ENCODE data around the gene TSC22D1. TPM values are rescaled to one million over a fixed set of nuclear protein-coding genes. Genes with fewer than 3 reads are reported as not detected.
A peak's percentile ranks its signal among the peaks of the same experiment; 100 is the strongest.

The TSC22D1 gene
- total RNA-seq, 1 experiment from 2014 or later = 79.2 TPM

- no TSS peak for BruUV-seq (replicated peaks)
- Histone ChIP-seq H3F3A (ENCODE audit: insufficient read depth, low read depth) (peaks cover 21% of the 10 kb centered on the region), H3K4me2 (no peak overlapping the region), H3K9me3 (ENCODE audit: insufficient read depth, low read depth) (no peaks in the 10 kb centered on the region), H3K4me1 (replicated peaks; ENCODE audit: insufficient read depth) (peaks cover 23% of the 10 kb centered on the region), H3K27ac (no peak overlapping the region), H3K27me3 (ENCODE audit: insufficient read depth, low read depth) (no peaks in the 10 kb centered on the region), H2AFZ (no peak overlapping the region), H3K9me2 (ENCODE audit: insufficient read depth) (no peaks in the 10 kb centered on the region), H3K79me2 (ENCODE audit: low read depth) (peaks cover 68% of the 10 kb centered on the region), H3K36me3 (ENCODE audit: low read depth) (no peaks in the 10 kb centered on the region), H3K4me3 (no peak overlapping the region), H4K20me1 (ENCODE audit: insufficient read depth) (no peaks in the 10 kb centered on the region)
- intact Hi-C loops (cut with micrococcal nuclease; ENCODE audit: unreplicated experiment) = no loop called here
- ChIA-PET CTCF (no interaction called here), POLR2A (ENCODE audit: unreplicated experiment) (no interaction called here)
- TF ChIP-seq CTCF (conservative IDR thresholded peaks at IDR 0.05) (no peak), EZH2 (IDR thresholded peaks at IDR 0.05; ENCODE audit: low read depth) (no peak)
- DNase-seq = no peak
Observed at GRCh38 chr13:44447783-44448321, 128.3 kb downstream of the TSC22D1 start.

- H3K9me2 ChIP-seq (ENCODE audit: insufficient read depth) = no peaks in the 10 kb centered on the region
- no peaks in the 10 kb centered on the region; the same call in 1 of the 2 replicates for H4K20me1 ChIP-seq (ENCODE audit: insufficient read depth)
- no peaks in the 10 kb centered on the region for H3K27me3 ChIP-seq (ENCODE audit: insufficient read depth, low read depth)
- peak overlapping the region; percentile 16; the same call in 1 of the 2 replicates for H3K27ac ChIP-seq
- H3K4me2 ChIP-seq = no peak overlapping the region
- peaks cover 26% of the 10 kb centered on the region; the same call in 1 of the 2 replicates for H3F3A ChIP-seq (ENCODE audit: insufficient read depth, low read depth)
- CTCF ChIA-PET = no interaction called here
- no peak for DNase-seq
- POLR2A ChIA-PET (ENCODE audit: unreplicated experiment) = no interaction called here
- H3K79me2 ChIP-seq (ENCODE audit: low read depth) = peaks cover 75% of the 10 kb centered on the region
- no peak overlapping the region for H3K4me3 ChIP-seq
- H3K4me1 ChIP-seq (replicated peaks; ENCODE audit: insufficient read depth) = peaks cover 14% of the 10 kb centered on the region
- BruUV-seq (replicated peaks) = no TSS peak
- H3K9me3 ChIP-seq (ENCODE audit: insufficient read depth, low read depth) = no peaks in the 10 kb centered on the region
- TF ChIP-seq CTCF (conservative IDR thresholded peaks at IDR 0.05) (no peak), EZH2 (IDR thresholded peaks at IDR 0.05; ENCODE audit: low read depth) (no peak)
- intact Hi-C loops (cut with micrococcal nuclease; ENCODE audit: unreplicated experiment) = no loop called here
- no peaks in the 10 kb centered on the region for H3K36me3 ChIP-seq (ENCODE audit: low read depth)
- H2AFZ ChIP-seq = no peak overlapping the region
Observed at GRCh38 chr13:44440046-44440608, 136.0 kb downstream of the TSC22D1 start.

GRCh38 chr13:44439452-44440024, 136.6 kb downstream of the TSC22D1 start:
- H3K36me3 ChIP-seq (ENCODE audit: low read depth) = peaks cover 3% of the 10 kb centered on the region
- H2AFZ ChIP-seq = no peak overlapping the region
- peak overlapping the region; percentile 32 for H3K27ac ChIP-seq
- TF ChIP-seq CTCF (conservative IDR thresholded peaks at IDR 0.05) = no peak
- TF ChIP-seq EZH2 (IDR thresholded peaks at IDR 0.05; ENCODE audit: low read depth) = no peak
- intact Hi-C loops (cut with micrococcal nuclease; ENCODE audit: unreplicated experiment) = loop anchor here (5.0 kb wide), 2 partner anchors 33 to 452 kb away; no protein-coding TSS in a partner anchor
- H3K79me2 ChIP-seq (ENCODE audit: low read depth) = peaks cover 74% of the 10 kb centered on the region
- CTCF ChIA-PET = no interaction called here
- no peaks in the 10 kb centered on the region for H3K27me3 ChIP-seq (ENCODE audit: insufficient read depth, low read depth)
- no peaks in the 10 kb centered on the region for H3K9me2 ChIP-seq (ENCODE audit: insufficient read depth)
- peaks cover 4% of the 10 kb centered on the region; the same call in 1 of the 2 replicates for H4K20me1 ChIP-seq (ENCODE audit: insufficient read depth)
- H3K4me1 ChIP-seq (replicated peaks; ENCODE audit: insufficient read depth) = peaks cover 17% of the 10 kb centered on the region
- no peak overlapping the region for H3K4me2 ChIP-seq
- POLR2A ChIA-PET (ENCODE audit: unreplicated experiment) = no interaction called here
- H3K9me3 ChIP-seq (ENCODE audit: insufficient read depth, low read depth) = no peaks in the 10 kb centered on the region
- BruUV-seq (replicated peaks) = no TSS peak
- DNase-seq = no peak
- H3F3A ChIP-seq (ENCODE audit: insufficient read depth, low read depth) = peaks cover 30% of the 10 kb centered on the region; the same call in 1 of the 2 replicates
- no peak overlapping the region for H3K4me3 ChIP-seq

Data from PC-9 (cell line).